HG03066 (cell line): ENCODE measurements around the gene SWSAP1.
A peak's percentile ranks its signal among the peaks of the same experiment; 100 is the strongest.
"Not testable (repeated sequence)": the region's sequence is repeated elsewhere in the genome, so short reads cannot be mapped to it uniquely, and the experiment has no call there.

Experiments
- ATAC-seq: cut with Tn5 transposase; IDR thresholded peaks from one replicate; pipeline ENCODE4 v1.9.1; 2021; ENCODE audit warnings: low read depth; ENCODE audit not compliant: unreplicated experiment

Gene SWSAP1

DNA sequence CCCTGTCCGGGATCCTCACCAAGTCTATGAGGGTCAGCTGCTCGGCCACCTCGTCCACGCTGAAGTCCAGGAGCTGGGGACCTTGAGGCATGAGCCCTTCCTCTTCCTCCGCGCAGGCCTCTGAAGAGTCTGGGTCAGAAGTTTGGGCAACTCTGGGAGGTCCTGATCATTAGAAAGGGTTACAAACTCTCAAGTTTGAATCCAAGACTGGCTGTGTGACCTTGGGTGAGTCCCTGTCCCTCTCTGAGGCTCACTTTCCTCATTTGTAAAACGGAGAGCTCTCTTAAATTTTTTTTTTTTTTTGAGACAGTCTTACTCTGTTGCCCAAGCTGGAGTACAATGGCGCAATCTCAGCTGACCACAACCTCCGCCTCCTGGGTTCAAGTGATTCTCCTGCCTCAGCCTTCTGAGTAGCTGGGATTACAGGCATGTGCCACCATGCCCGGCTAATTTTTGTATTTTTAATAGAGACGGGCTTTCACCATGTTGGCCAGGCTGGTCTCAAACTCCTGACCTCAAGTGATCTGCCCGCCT, 32.3 kb downstream of the SWSAP1 start:
- not testable (repeated sequence) for ATAC-seq

DNA sequence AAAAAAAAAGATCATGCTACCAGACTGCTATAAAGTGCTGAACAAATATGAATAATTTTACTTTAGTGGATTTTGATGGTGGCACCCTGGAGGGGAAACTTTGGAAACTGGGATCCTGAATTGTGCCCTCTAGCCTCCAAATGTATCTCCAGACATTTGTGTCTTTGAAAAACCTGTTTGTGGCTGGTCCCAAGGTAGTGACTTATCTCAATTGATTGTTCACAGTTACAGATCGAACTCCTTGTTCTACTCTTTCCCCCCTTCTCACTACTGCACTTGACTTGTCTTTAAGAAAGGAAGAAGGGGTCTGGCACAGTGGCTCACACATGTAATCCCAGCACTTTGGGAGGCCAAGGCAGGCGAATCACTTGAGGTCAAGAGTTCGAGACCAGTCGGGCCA, 34.1 kb downstream of the SWSAP1 start:
- no peak for ATAC-seq

DNA sequence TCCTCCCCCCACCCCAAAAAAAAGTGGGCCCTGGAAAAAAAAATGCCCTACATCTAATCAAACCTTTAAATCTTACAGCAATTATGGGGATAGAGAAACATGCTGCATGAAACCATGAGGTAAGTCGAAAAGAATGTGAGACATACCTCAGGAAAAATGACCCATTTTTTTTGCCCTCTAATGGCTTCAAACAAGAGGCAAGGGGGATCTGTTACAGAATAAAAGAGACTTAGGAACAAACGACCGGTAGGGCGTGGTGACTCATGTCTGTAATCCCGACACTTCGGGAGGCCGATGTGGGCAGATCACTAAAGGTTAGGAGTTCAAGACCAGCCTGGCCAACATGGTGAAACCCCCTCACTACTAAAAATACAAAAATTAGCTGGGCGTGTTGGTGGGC, 36.2 kb downstream of the SWSAP1 start:
- no peak for ATAC-seq

DNA sequence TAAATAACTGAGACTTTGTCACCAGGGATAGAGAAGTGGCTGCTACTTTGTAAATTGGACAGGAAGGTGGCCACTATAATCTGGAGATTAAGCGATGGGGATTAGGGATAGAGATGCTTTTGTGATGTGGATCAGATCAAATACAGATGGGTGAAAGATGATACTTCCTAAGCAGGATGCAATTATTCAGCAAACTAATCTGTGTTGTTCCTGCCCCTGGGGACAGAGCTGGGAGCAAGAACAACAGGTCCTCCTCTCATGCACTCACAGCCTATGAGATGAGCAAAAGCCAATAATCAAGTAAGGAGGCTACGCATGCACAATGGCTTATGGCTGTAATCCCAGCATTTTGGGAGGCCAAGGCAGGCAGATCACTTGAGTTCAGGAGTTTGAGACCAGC, 40.1 kb downstream of the SWSAP1 start:
- no peak for ATAC-seq

DNA sequence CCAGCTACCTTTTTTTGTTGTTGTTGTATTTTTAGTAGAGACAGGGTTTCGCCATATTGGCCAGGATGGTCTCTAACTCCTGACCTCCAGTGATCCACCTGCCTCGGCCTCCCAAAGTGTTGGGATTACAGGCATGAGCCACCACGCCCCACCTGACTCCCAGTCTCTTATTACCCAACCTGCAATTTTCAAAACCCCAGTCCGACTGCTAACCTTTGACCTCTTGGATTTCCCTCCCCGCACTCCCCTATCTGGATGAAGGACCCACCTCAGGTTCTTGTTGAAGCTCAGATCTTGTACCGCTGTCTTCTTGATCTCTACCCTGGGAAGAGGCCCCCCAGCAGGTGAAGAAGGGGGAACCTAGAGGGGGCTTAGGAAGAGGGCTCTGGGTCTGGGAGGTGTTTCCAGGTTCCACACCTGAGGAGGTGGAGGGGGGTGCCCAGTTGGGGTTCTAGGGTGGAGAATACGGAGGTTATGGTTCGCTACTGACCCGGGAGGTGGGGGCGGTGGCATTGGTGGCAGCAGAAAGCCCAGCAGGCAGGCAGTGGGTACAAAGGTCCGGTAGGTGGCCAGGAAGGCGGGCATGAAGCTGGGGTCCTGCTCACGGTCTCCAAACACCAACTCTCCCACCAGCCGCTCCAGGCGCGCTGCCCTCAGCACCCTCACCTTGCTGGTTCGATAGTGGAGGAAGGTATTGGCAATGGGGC, 42.0 kb downstream of the SWSAP1 start:
- no peak for ATAC-seq

DNA sequence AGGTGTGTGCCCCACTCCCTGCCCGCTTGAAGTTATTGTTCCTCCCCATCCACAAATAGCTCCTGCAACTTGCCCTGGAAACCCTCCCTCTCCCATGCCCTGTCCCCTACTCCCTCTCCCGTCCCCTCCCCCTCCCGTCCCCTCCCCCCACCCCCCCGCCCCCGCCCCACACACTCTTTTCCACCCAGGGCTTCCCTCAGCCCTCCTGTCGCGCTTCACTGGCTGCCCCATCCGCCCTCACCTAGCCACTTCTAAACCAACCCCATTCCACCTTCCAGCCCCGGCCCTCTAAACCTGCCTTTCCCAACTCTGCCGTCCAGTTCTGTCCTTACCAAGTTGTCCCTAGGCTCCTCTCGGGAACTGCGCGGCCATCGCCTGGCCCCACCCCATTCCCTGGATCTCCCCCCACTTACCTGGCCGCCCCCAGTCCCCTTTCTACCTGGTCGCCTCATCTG, 43.7 kb downstream of the SWSAP1 start:
- no peak for ATAC-seq

DNA sequence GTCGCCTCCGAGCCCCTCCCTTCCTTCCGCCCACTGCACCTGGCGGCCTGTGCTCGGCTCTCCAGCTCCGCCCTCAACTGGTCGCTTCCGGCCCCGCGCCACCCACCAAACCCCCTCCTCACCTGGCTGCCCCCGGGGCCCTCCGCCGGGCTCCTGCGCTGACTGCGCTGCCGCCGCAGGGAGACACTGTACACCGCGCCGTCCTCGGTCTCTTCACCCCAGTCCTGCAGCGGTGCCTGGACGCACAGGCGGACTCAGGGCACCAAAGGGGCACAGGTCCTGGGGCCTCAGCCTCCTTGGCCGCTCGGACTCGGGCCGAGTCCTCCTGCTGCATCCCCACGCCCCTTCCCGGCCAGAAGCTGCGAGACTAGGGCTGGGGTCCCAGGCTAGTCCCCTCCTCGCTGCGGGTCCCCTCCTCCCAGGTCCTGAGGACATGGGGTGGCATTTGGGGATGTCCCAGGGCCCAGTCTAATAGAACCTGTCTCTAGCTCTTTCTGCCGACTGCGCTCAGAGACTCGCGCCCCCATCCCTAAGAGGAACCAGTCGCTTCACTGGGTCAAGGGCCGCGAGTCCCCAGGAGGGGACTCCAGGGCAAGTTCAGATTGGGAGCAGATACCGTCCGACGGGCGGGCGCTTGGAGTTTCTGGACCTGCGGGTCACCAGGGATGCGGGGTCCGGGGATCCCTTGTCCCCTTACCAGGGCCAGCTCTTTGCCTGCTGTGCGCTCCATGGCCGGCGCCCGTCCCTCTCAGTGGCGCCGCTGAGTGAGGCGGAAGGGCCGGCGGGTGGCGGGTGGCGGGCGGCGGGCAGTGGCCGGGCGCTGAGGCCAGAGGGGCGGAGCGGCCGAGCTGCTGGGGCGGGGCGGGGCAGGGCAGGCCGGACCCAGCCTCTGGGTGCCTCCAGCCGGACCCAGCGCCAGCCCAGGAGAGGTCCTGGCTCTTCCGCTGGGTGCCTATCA, 44.4 kb downstream of the SWSAP1 start, which contains the start of gene RGL3:
TSS of gene RGL3 (minus strand) at position 766 of the 958 bp plus-strand sequence. CDS start at position 730, 36 bp downstream.
- ATAC-seq: no peak

DNA sequence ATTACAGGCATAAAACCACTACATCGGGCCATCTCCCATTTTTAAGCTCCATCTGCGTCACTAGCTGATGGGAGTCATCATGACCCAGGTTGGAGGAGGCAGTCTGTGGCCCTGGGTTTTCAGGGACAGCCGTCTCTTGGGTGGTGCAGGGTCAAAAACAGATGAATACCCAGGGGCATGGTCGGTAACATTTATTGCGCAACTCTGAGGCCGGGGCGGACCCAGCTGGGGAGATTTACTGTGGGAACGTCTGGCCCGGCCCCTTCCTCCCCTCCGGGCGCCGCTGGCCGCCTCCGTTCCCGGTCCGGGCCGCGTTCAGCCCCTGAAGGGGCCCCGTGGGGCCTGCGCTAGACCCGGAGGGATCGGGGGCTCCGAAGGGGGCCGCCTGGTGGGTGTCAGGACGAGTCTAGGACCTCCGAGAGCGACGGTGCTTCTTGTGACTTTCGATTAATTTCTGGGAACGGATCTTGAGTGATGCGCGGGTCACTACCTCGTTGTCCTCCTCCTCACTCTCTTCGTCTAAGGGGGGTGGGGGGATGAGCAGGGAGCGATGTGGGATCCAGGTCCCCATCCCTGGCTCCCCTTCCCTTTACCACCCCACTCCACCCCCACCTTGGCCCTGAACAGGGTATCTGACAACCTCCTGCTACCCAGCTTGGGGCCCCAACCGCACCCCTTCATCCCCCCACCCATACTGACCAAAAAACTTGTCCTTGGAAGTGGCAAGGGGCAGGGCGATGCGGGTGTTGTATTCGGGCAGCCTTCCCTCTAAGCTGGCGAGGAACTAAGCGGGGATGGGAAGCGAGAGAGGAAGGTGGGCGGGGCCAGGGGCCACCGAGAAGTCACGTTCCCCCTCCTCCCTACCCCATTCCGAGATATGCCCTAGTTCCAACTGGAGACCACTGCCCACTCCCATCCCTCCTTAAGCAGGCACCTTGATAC, 46.2 kb downstream of the SWSAP1 start:
- ATAC-seq: no peak

DNA sequence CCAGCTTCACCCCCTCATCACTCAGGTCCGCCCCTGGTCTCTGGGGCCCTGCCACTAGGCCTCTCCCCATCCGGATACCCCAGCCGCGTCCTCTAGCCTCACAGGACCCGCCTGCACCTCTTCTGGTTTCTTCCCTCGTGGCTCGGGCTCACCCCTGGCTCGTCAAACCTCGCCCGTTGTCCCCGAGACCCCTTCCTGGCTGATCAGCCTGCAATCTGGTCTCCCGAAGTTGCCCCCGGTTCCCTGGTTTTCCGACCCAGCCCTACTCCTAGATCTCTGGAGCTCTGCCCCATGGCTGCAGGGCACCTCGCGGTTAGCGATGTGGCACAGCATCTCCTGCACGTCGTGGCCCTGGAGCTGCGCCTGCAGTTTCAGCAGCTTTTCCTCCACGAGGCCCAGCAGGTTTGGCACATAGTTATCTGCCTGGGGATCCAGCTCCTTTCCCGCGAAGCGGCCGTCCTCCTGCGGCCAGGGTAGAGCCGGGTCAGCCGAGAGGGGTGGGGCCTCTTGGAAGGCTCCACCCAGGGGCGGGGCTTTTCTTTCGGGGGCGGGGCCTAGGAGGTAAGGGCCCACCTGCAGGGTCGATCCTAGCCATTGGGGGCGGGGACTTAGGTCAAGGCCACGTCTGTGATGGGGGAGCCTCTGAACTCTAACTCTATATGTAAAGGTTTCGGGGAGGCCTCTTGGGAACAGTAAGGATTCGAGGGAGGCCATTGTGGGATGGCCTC, 47.1 kb downstream of the SWSAP1 start:
- peak; percentile 39 for ATAC-seq

DNA sequence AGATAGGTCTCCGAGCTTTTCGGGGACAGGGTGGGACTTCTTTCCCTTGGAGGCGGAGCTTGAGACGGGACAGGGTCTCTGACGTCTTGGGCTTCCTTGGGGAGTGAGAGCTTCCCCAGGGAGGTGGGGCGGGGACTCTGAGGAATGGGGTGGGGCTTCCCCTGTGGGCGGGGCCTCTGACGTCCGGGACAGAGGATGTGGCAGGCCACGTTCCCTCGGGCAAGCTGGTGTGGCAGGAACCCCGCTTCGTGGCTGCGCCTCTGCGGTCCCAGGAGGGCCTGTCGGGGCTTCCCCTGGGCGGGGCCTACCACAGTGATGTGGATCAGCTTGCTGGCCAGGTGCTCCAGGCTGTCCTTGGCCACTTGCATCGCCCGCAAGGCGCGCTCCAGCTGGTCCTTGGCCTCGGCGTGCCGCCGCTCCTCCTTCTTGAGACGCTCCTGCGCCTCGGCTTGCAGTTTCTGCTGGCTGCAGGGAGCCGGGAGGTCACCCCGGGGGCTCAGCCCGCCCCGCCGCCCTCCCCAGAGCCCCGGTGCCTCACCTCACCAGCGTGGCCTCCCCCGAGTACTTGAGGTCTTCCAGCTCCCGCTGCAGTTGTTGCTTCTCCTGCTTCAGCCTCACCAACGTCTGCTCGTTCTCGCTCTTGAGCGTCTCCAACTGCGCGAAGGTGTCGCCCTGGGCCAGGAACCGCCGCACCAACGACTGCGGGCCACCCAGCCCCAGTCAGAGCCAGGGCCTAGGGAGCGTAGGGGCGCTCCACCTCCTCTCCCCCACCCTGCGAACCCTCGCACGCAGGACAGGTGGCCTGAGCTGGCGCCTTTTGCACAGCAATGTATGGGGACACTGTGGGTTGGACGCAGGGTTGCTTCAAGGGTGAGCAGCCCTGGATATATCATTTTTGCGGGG, 47.9 kb downstream of the SWSAP1 start:
- peak; percentile 58 for ATAC-seq

DNA sequence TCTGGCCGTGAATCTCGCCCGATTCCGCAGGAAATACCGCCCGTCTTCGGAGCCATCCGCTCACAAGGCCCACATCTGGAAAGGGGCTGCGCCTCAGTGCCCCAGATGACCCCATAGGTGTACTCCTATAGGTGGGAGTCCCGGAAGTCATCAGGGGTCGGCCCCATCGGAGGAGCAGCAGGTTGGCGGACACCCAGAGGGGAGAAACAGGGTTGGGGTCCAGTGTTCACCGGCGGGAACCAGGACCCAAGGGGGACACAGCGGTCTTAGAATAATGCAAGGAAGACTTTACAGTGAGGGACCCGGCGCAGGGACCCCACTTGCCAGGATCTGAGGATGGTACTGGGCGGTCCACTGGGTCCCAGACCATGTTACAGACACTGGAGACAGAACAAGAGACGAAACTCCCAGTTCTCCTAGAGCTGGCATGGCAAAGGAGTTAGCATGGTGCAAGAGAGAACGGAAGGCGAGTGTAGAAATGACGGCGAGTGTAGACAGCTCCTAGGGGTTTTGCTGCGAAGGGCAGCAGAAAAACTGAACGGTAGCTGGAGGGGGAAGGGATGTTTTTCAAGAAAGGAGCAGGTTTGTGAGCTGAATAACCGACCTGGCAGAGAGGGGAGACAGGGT, 48.8 kb downstream of the SWSAP1 start:
- ATAC-seq: no peak

DNA sequence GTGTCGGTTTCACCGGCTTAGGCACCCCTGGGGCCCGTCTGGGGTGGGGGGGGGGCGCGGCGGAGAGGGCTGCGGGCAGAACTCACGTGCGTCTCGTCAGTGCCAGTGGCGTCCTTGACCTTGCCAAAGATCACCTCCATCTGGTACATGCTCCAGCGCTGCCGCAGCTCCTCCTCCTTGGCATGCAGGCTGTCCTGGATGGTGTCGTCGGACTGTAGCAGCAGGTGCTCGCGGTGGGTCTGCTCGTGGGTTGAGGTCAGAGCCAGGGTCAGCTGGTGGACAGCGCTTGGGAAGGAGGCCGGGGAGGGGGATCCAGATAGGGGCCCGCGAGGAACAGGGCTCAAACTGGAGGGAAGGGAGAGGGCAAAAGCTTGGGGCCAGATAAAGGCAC, 49.3 kb downstream of the SWSAP1 start:
- ATAC-seq: no peak
